Body of pancreas (tissue), 4 donors: ENCODE results near the gene MCF2. TPM values are rescaled to one million over a fixed set of nuclear protein-coding genes. Genes with fewer than 3 reads are reported as not detected.
A peak's percentile ranks its signal among the peaks of the same experiment; 100 is the strongest.
"Not testable (repeated sequence)": the region's sequence is repeated elsewhere in the genome, so short reads cannot be mapped to it uniquely, and the experiment has no call there.

ENCODE experiments used
- ATAC-seq: fragments of 150-250 bp; one replicate; pipeline ENCODE4 v1.9.1; 2016
- DNase-seq, 4 donors: peaks; one replicate each; pipeline ENCODE4 v3.0.0-alpha.2; 2019
- H3K27ac ChIP-seq, 4 donors: fragments of 200-600 bp; sonication (generic); 1 replicate in 3 of 4; 2 replicates in 1 of 4; pipeline versions ENCODE4 v1.5.1 to v1.6.1; 2016 to 2019; ENCODE audit warnings: mild to moderate bottlenecking in 1 of 4, mixed read lengths in 1 of 4, moderate library complexity in 1 of 4
- H3K27me3 ChIP-seq, 2 donors: fragments of 200-600 bp; sonication (generic); one replicate each; pipeline ENCODE4 v1.6.0; 2016; ENCODE audit warnings: mild to moderate bottlenecking in 1 of 2
- H3K36me3 ChIP-seq, 2 donors: fragments of 200-600 bp; sonication (generic); replicated peaks in 1 of 2; 2 replicates each; pipeline ENCODE4 v1.5.1; 2016; ENCODE audit warnings: low read depth in 2 of 2; ENCODE audit not compliant: insufficient read depth in 1 of 2
- H3K4me1 ChIP-seq: fragments of 200-600 bp; sonication (generic); one replicate; pipeline ENCODE4 v1.6.0; 2016
- H3K4me3 ChIP-seq, 2 donors: fragments of 200-600 bp; sonication (generic); 1 replicate in 1 of 2; 2 replicates in 1 of 2; pipeline ENCODE4 v1.5.1; 2016 to 2019
- H3K9me3 ChIP-seq, 3 donors: fragments of 200-600 bp; sonication (generic); 1 replicate in 2 of 3; 2 replicates in 1 of 3; pipeline ENCODE4 v1.5.1; 2016
- CTCF ChIP-seq, 7 experiments: fragments of 450-650 bp in 4 of 7; fragments of 200-600 bp in 3 of 7; sonication (generic) in 3 of 7; IDR thresholded peaks; one replicate each; pipeline ENCODE4 v1.5.1; 2016 to 2019; ENCODE audit warnings: antibody characterized with exemption in 7 of 7
- POLR2A ChIP-seq, 3 donors: fragments of 450-650 bp; IDR thresholded peaks; one replicate each; pipeline ENCODE4 v1.6.1; 2016; ENCODE audit warnings: antibody characterized with exemption in 3 of 3, mild to moderate bottlenecking in 2 of 3
- WGBS, 2 donors: methylation state at CpG; one replicate each; pipeline ENCODE4 v1.1.5; 2017; 5-methylcytosine and 5-hydroxymethylcytosine counted together
- intact Hi-C: fragments of 100-400 bp; cut with DNase I; formaldehyde crosslinking; loops from one replicate; pipeline ENCODE4 v1.15.1; 2023
- total RNA-seq, 2 donors: library from RNA; depleted of rRNA; stranded (reverse); fragments of >200 nt; gene quantifications; one replicate each; pipeline ENCODE4 v1.1.0, GENCODE V29; 2016

Gene MCF2
- total RNA-seq, 2 donors from 2014 or later, result 0.33 to 0.78 TPM

GRCh38 chrX:139691493-139691842 lies 16.5 kb downstream of the MCF2 start:
- ATAC-seq (no peak), DNase-seq (peak in 3 of 4 donors; percentile 3 to 34 (median 15))
- H3K9me3 ChIP-seq, result no peaks in the 10 kb centered on the region
- peak overlapping the region in 1 of 2 donors; percentile 5 for H3K4me3 ChIP-seq
- H3K27me3 ChIP-seq, result no peaks in the 10 kb centered on the region
- H3K4me1 ChIP-seq, result no peaks in the 10 kb centered on the region
- no peak overlapping the region for H3K27ac ChIP-seq
- no peak for TF ChIP-seq CTCF (IDR thresholded peaks at IDR 0.05)
- no peak for TF ChIP-seq POLR2A (IDR thresholded peaks at IDR 0.05)
- no peaks in the 10 kb centered on the region for H3K36me3 ChIP-seq
- intact Hi-C loops, result no loop called here
- WGBS, 2 donors, result 0 to 2% methylated on average over 9 to 18 of the region's 23 CpGs

GRCh38 chrX:139685175-139685574 lies 22.8 kb downstream of the MCF2 start:
- WGBS, 2 donors, result 87% methylated on average over 7 of the region's 7 CpGs
- H3K4me1 ChIP-seq, H3K27me3 ChIP-seq, H3K36me3 ChIP-seq, H3K9me3 ChIP-seq, H3K4me3 ChIP-seq, H3K27ac ChIP-seq, intact Hi-C loops, DNase-seq, ATAC-seq: not testable (repeated sequence)

GRCh38 chrX:139680356-139680755 lies 27.6 kb downstream of the MCF2 start:
- intact Hi-C loops, result no loop called here
- no peak overlapping the region for H3K27ac ChIP-seq
- no peaks in the 10 kb centered on the region for H3K27me3 ChIP-seq
- ATAC-seq, result no peak
- no peaks in the 10 kb centered on the region for H3K4me1 ChIP-seq
- H3K4me3 ChIP-seq, result no peak overlapping the region
- no peak for DNase-seq
- H3K36me3 ChIP-seq, result no peaks in the 10 kb centered on the region
- no peaks in the 10 kb centered on the region for H3K9me3 ChIP-seq
- TF ChIP-seq CTCF (IDR thresholded peaks at IDR 0.05) (no peak), POLR2A (IDR thresholded peaks at IDR 0.05) (no peak)
- WGBS, 2 donors, result 54 to 68% methylated on average over 3 of the region's 3 CpGs

GRCh38 chrX:139647597-139647996 lies 60.4 kb downstream of the MCF2 start:
- H3K27ac ChIP-seq, result no peak overlapping the region
- no peak overlapping the region for H3K4me3 ChIP-seq
- DNase-seq (no peak), ATAC-seq (no peak)
- intact Hi-C loops, result no loop called here
- no peaks in the 10 kb centered on the region for H3K9me3 ChIP-seq
- no peak for TF ChIP-seq POLR2A (IDR thresholded peaks at IDR 0.05)
- no peak for TF ChIP-seq CTCF (IDR thresholded peaks at IDR 0.05)
- no peaks in the 10 kb centered on the region for H3K27me3 ChIP-seq
- WGBS, 2 donors, result 60 to 61% methylated on average over 3 of the region's 3 CpGs
- H3K4me1 ChIP-seq, result no peaks in the 10 kb centered on the region
- H3K36me3 ChIP-seq, result no peaks in the 10 kb centered on the region

GRCh38 chrX:139642241-139642927 lies 65.6 kb downstream of the MCF2 start:
- no peaks in the 10 kb centered on the region for H3K9me3 ChIP-seq
- ATAC-seq (no peak), DNase-seq (no peak)
- H3K27me3 ChIP-seq, result no peaks in the 10 kb centered on the region
- WGBS, 2 donors, result 13 to 29% methylated on average over 10 of the region's 10 CpGs
- no peak overlapping the region for H3K4me3 ChIP-seq
- H3K27ac ChIP-seq, result no peak overlapping the region
- intact Hi-C loops, result no loop called here
- H3K4me1 ChIP-seq, result no peaks in the 10 kb centered on the region
- H3K36me3 ChIP-seq, result no peaks in the 10 kb centered on the region
- TF ChIP-seq CTCF (IDR thresholded peaks at IDR 0.05) (no peak), POLR2A (IDR thresholded peaks at IDR 0.05) (no peak)
